Motor neuron (in vitro differentiated cells): Measurements from ENCODE around the gene FNDC3B. TPM values are rescaled to one million over a fixed set of nuclear protein-coding genes. Genes with fewer than 3 reads are reported as not detected.
A peak's percentile ranks its signal among the peaks of the same experiment; 100 is the strongest.

Source experiments
- ATAC-seq, 8 experiments: fragments of 200-7000 bp; cut with Tn5 transposase; replicated peaks in 6 of 8; 2 replicates each; pipeline ENCODE4 v1.8.0; 2021; ENCODE audit warnings: mild to moderate bottlenecking in 8 of 8, moderate library complexity in 8 of 8
- H3K27ac ChIP-seq, 2 donors: fragments of 250-450 bp; sonication (Bioruptor Pico); 2 replicates each; pipeline ENCODE4 v1.9.0; 2021; ENCODE audit warnings: antibody characterized with exemption in 2 of 2, mild to moderate bottlenecking in 2 of 2, moderate library complexity in 1 of 2
- H3K4me1 ChIP-seq, 2 donors: fragments of 250-450 bp; sonication (Bioruptor Pico); replicated peaks in 1 of 2; 2 replicates each; pipeline ENCODE4 v1.6.1; 2021; ENCODE audit warnings: antibody characterized with exemption in 2 of 2, mild to moderate bottlenecking in 2 of 2, moderate library complexity in 1 of 2
- H3K4me3 ChIP-seq, 5 donors: fragments of 250-450 bp; sonication (Bioruptor Pico); 2 replicates each; pipeline ENCODE4 v1.9.0; 2021; ENCODE audit warnings: antibody characterized with exemption in 5 of 5, mild to moderate bottlenecking in 5 of 5, moderate library complexity in 4 of 5
- WGBS, 10 experiments: fragments of 450-650 bp; shearing (Covaris generic); methylation state at CpG; one replicate each; pipeline ENCODE4 v1.0.0; 2022; 5-methylcytosine and 5-hydroxymethylcytosine counted together
- in situ Hi-C, 9 experiments: fragments of 400-800 bp; cut with MboI; loops; one replicate each; pipeline ENCODE4 v1.15.0; 2021; ENCODE audit warnings: low sequenced_read_pairs in 9 of 9, low pct_unique_long_range_greater_than_20kb in 2 of 9; ENCODE audit not compliant: unreplicated experiment in 9 of 9
- total RNA-seq, 8 experiments: library from RNA; unstranded; fragments of 300-600 nt; gene quantifications; 2 replicates each; pipeline versions ENCODE4 v1.2.3 to v1.2.4, GENCODE V29; 2022

The FNDC3B gene
- total RNA-seq, 8 experiments from 2014 or later: 12.4 to 77.0 (median 36.6) TPM

DNA sequence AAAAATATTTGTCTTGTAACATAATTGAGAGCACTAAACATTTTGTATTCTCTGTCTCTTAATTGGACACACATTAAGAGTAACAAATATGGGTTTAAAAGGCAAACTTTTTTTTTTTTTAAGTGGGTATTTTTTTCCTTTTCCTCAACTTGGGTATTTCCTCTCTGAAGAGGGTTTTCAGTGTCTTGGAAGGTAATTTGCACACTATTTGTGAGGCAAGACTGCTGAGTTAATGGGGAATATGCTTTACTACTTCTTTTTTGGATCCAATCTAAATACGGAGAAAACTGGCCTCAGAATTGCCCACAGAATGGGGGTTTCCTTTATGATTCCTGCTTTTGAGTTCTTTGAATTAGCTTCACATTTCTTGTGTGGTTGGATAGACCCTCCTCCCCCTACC lies 105.2 kb downstream of the FNDC3B start:
- Histone ChIP-seq H3K27ac (no peak overlapping the region), H3K4me3 (no peak overlapping the region), H3K4me1 (peaks cover 8 to 17% of the 10 kb centered on the region in 2 donors)
- WGBS, 10 experiments: 90 to 100% (median 100%) methylated on average over 1 of the region's 1 CpG; no CpG with 5 or more reads in 2 of the 10 experiments
- in situ Hi-C loops: no loop called here
- no peak for ATAC-seq

DNA sequence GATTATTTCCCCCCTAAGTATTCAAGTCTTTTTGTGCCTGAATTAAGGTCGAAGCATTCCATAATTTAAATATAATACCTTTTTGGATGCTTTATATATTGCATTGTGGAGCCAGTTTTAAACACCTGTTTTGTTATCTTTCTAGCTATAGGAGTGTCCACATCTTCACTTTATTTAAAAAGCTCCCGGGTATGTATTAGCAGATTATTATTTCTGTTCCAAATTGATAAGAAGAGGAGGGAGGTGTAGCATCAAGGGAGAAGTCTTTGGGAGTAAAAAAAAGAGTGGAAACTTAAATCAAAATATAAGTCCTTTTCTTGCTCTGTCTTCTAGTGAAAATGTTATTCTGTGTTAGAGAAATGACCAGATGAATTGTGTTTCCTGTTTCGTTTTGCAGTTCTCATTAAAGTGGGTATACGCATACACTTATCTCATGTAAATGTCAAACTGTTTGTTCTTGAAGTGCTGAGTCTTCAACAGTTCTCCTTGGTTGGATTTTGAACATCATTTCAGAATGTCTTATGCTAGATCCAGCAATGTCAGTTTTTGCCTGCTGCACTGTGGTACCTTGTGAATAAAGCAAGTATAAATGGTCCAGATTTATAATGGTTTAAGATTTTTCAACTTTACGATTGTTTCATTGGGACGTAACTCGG lies 105.8 kb downstream of the FNDC3B start:
- 58 to 92% (median 84%) methylated on average over 2 to 7 of the region's 7 CpGs for WGBS, 10 experiments
- peaks cover 8 to 13% of the 10 kb centered on the region in 2 donors for H3K4me1 ChIP-seq
- peak in 1 of 8 experiments; percentile 77 for ATAC-seq
- in situ Hi-C loops: no loop called here
- H3K4me3 ChIP-seq: no peak overlapping the region
- no peak overlapping the region for H3K27ac ChIP-seq

- no peak for ATAC-seq
- no peak overlapping the region for H3K4me3 ChIP-seq
- no peak overlapping the region for H3K27ac ChIP-seq
- WGBS, 10 experiments: 35 to 94% (median 71%) methylated on average over 2 to 3 of the region's 3 CpGs; no CpG with 5 or more reads in 4 of the 10 experiments
- H3K4me1 ChIP-seq: peaks cover 0 to 1% of the 10 kb centered on the region in 2 donors
- in situ Hi-C loops: no loop called here
These were observed 107.0 kb downstream of the FNDC3B start for GRCh38 chr3:172146349-172146748.

GRCh38 chr3:172147113-172147818 lies 107.9 kb downstream of the FNDC3B start:
- WGBS, 10 experiments: 80 to 100% (median 95%) methylated on average over 1 to 6 of the region's 8 CpGs
- no peak for ATAC-seq
- in situ Hi-C loops: no loop called here
- no peak overlapping the region for H3K4me3 ChIP-seq
- H3K4me1 ChIP-seq: peaks cover 0 to 4% of the 10 kb centered on the region in 2 donors
- H3K27ac ChIP-seq: no peak overlapping the region

DNA sequence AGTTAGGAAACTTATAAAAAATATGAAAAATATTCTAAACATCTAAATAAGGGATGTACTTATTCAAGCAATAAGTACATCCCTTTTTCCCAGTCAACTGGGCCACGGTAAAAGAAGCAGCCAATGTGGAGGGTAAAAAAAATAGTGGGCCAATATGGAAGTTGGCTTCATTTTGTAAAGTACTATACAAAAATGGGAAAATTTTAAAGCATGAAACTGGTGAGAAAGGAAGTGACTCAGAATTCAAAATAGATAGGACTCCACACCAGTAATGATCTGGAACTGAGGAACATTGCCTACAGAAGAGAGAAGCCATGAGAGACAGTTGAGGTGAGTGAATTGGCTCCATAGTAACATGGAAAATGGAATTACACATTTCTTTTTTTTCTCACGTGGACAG lies 108.9 kb downstream of the FNDC3B start:
- Histone ChIP-seq H3K4me3 (no peak overlapping the region), H3K4me1 (peaks cover 0 to 13% of the 10 kb centered on the region in 2 donors), H3K27ac (no peak overlapping the region)
- WGBS, 10 experiments: 69 to 100% (median 86%) methylated on average over 1 to 2 of the region's 2 CpGs
- in situ Hi-C loops: no loop called here
- ATAC-seq: no peak

GRCh38 chr3:172148702-172149565 lies 109.6 kb downstream of the FNDC3B start:
- WGBS, 10 experiments: 81 to 100% (median 97%) methylated on average over 1 to 3 of the region's 3 CpGs
- ATAC-seq: no peak
- in situ Hi-C loops: no loop called here
- no peak overlapping the region for H3K4me3 ChIP-seq
- H3K27ac ChIP-seq: no peak overlapping the region
- peaks cover 0 to 17% of the 10 kb centered on the region in 2 donors for H3K4me1 ChIP-seq

DNA sequence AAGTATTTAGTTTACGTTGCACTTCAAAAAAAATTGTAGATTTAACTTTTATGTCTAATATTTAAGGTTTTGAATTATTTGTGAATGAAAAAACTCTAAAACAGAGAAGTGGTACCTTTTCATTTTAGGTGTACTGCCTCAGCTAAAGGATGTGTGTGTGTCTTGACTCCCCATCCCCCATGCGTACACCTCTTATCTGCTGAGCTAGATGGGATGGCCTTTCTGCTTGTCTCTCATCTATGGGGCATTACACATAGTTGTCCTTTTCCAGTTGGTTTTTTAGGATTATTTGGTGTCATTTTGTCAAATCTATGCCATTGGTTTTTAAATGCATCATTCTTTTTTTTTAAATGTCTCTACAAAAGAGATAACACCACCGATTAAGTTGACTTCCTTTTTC lies 110.9 kb downstream of the FNDC3B start:
- no peak for ATAC-seq
- Histone ChIP-seq H3K4me3 (no peak overlapping the region), H3K27ac (no peak overlapping the region), H3K4me1 (peaks cover 0 to 18% of the 10 kb centered on the region in 2 donors)
- 89 to 100% (median 100%) methylated on average over 1 to 3 of the region's 3 CpGs; no CpG with 5 or more reads in 2 of the 10 experiments for WGBS, 10 experiments
- in situ Hi-C loops: no loop called here

DNA sequence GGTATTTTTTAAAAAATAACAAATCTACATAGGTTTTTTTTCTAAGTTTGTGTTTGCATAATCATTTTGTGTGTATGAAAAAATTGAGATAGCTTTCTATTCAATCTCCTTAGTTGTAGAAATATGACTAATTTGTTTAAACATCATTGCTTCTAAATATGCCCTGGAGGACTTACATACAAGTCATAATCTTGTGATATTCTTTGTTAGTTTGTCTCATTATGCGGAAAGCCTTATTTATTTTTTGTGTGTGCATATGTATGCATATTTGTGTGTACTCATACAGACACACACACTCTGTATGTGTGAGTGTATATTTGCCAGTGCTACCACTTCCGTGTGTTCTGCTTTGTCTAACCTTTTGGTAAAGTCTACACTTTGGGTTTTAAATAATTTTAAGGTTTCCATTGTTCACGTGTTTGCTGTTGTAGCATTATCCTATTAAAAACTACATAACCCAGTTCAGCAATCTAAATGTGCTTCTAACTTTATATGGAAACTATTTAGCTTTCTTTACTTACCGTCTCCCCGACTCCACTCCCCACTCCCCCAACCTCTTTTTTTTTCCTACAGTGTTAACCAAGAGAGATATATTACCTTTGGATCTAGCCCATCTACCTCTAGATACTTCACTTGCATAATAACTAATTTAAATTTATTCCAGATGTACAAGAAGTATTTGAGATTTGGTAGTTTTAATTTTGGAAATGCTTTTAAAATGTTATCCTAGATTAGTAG lies 111.7 kb downstream of the FNDC3B start:
- in situ Hi-C loops: no loop called here
- H3K4me1 ChIP-seq: peaks cover 0 to 27% of the 10 kb centered on the region in 2 donors
- ATAC-seq: peak in 1 of 8 experiments; percentile 82
- no peak overlapping the region for H3K4me3 ChIP-seq
- H3K27ac ChIP-seq: no peak overlapping the region
- WGBS, 10 experiments: 33 to 100% (median 61%) methylated on average over 1 to 5 of the region's 5 CpGs; no CpG with 5 or more reads in 1 of the 10 experiments

- WGBS, 10 experiments: 78 to 98% (median 90%) methylated on average over 5 to 12 of the region's 14 CpGs
- in situ Hi-C loops: no loop called here
These were observed 112.6 kb downstream of the FNDC3B start for GRCh38 chr3:172151651-172152649.

GRCh38 chr3:172152874-172153273 lies 113.5 kb downstream of the FNDC3B start:
- WGBS, 10 experiments: 0 to 74% (median 68%) methylated on average over 1 to 7 of the region's 7 CpGs; no CpG with 5 or more reads in 4 of the 10 experiments
- H3K4me3 ChIP-seq: no peak overlapping the region
- peak overlapping the region in 1 of 2 donors; percentile 45 for H3K27ac ChIP-seq
- in situ Hi-C loops: no loop called here
- peaks cover 0 to 31% of the 10 kb centered on the region in 2 donors for H3K4me1 ChIP-seq
- peak in 7 of 8 experiments; percentile 15 to 44 (median 26) for ATAC-seq

More at GRCh38 chr3:172151651-172152649, 112.6 kb downstream of the FNDC3B start:
- ATAC-seq: no peak
- no peak overlapping the region for H3K4me3 ChIP-seq
- H3K27ac ChIP-seq: no peak overlapping the region
- peaks cover 0 to 31% of the 10 kb centered on the region in 2 donors for H3K4me1 ChIP-seq

GRCh38 chr3:172153335-172153861 lies 114.0 kb downstream of the FNDC3B start:
- in situ Hi-C loops: no loop called here
- WGBS, 10 experiments: 17 to 100% (median 56%) methylated on average over 1 to 7 of the region's 8 CpGs; no CpG with 5 or more reads in 2 of the 10 experiments
- Histone ChIP-seq H3K27ac (peak overlapping the region in 1 of 2 donors; percentile 45), H3K4me3 (no peak overlapping the region), H3K4me1 (peaks cover 0 to 31% of the 10 kb centered on the region in 2 donors)
- peak; percentile 62 to 100 (median 100) for ATAC-seq
